Measurements from ENCODE around the gene ATP5IF1.

ATP5IF1 gene

GRCh38 chr1:28235755-28236655 lies at the start of gene ATP5IF1:
Gene ATP5IF1, plus strand, starts transcription at chr1:28236124. Its CDS starts 60 bp downstream, at chr1:28236184.
- peak; percentile 93 to 100 (median 99) for DNase-seq
- intact Hi-C loops (cut with DNase I), result no loop called here

DNA sequence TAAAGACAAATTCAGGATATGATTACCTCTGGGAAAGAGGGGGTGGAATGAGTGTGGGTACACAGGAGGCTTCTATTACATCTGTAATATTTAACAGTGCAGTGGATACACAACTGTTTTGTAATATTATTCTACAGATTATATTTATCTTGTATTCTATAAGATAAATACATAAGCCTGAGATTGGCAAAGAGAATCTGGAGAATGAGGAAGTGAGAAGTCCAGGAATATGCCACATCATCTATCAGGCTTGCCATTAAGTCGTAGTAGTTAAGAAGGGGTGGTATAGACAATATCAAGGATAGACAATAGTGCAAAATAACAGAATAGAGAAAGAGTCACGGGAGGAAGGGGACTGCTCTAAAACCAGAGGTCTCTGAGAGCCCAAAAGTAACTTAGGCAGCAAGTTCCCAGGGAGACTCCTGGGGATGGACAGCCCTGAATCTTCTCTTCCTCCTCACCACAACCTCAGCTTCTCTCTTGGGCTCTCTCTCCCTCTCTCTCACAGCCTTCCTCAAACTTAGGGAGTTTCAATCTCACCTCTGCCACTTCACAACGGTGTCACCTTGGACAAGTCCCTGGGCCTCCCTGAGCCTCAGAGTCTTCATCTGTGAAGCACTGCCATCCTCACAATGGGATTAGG lies 45.5 kb upstream of the ATP5IF1 start:
- intact Hi-C loops (cut with DNase I), result no loop called here
- peak in 1 of 42 donors; percentile 2 for DNase-seq

DNA sequence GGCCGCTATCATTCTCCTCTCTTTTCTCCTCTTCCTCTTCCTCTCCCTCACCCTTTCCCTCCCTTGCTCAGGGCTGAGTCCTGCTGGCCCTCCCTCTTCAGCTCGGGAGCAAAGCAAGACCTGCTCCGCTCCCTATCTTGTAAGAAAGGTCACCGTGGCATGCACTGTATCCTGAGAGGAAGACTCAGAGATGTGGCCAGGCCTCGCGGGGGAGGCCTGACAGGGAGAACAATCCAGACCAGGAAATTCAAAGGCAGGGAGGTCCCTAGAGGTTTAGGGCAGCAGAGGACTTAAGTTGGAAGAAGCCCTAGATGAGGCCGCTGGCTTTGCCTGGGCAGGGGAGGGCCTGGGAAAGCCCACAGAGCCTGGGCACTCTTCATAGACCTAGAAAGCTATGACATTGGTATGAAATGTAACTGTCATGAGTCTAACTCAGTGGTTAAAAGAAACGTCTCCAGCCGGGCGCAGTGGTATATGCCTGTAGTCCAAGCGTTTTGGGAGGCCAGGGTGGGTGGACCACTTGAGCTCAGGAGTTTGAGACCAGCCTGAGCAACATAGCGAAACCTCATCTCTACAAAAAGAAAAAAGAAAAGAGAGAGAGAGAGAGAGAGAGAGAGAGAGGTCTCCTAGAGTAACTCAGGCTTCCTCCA lies 44.8 kb upstream of the ATP5IF1 start:
- peak in 2 of 42 donors; percentile 7 to 24 for DNase-seq
- intact Hi-C loops (cut with DNase I), result no loop called here

- peak in 2 of 42 donors; percentile 4 to 16 for DNase-seq
- intact Hi-C loops (cut with DNase I), result no loop called here
Observed at GRCh38 chr1:28193701-28194161, 42.2 kb upstream of the ATP5IF1 start.

DNA sequence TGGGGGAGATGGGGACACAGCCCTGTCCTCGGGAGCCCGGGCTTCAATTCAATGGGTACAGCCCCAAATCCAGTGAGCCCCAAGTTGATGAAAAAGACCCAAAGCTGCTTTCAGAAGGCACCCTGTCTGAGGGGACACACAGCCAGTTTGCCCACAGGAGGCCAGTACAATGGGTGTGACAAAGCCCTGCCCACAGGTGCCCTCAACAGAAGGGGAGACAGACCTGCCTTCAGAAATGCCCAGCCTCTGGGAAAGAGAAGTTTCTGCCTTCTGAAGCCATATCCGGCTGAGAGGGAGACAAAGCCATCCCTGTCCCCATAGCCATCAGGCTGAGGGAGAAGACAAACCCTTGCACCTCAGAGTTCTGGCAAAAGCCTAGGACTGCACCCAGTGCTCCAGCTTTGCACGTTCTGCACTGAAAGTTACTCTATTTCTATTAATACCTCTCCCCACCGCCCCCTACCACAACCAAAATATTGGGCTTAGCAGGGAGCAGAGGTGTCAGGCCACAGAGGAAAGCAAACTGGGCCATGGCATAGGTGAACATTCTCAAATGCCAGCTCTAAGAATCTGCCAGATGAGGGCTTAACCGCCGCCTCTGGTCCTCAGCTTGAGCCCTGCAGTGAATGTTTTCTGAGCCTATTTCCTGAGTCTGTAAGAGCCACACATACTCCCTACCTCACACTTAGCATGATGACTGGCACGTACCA lies 41.4 kb upstream of the ATP5IF1 start:
- intact Hi-C loops (cut with DNase I), result no loop called here
- DNase-seq, result peak in 1 of 42 donors; percentile 21

- intact Hi-C loops (cut with DNase I), result no loop called here
- DNase-seq, result peak in 1 of 42 donors; percentile 23
Observed at GRCh38 chr1:28195780-28196179, 40.1 kb upstream of the ATP5IF1 start.

- DNase-seq, result peak in 1 of 42 donors; percentile 18
- intact Hi-C loops (cut with DNase I), result no loop called here
Observed at GRCh38 chr1:28196330-28196729, 39.6 kb upstream of the ATP5IF1 start.

GRCh38 chr1:28197682-28198415 lies 38.1 kb upstream of the ATP5IF1 start:
- peak in 1 of 42 donors; percentile 0 for DNase-seq
- intact Hi-C loops (cut with DNase I), result no loop called here

DNA sequence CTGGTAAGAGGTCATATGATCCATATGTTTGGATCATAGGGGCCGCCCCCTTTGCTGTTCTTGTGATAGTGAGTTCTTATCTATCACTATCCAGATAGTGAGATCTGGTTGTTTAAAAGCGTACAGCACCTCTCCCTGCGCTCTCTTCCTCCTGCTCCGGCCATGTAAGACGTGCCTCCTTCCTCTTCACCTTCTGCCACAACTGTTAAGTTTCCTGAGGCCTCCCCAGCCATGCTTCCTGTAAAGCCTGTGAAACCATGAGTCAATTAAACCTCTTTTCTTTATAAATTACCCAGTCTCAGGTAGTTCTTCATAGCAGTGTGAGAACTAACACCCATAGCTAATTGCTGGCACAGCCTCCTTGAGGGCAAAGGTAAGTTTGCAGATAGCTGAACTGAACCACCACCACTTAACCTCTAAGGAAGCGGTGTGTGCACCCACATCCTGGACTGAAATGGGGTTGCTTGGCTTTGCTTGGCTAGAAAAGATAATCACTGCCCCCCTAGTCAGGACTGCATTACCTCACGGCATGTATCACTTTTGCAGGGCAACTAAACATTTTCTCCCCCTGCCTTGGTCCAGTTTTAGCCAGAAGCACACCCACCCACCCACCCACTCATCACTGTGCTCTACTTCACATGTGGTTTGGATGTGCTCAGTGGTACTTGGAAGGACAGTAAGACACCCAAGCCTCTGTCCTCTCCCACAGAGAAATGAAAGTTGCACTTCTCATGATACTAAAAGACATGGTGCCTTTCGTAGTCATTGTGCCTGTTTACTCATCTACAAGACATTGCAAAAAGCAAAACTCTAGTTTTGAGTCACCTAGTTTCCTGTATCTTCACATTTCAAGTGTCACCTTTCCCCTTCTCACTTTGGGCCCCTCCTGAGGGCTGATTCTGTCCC lies 36.3 kb upstream of the ATP5IF1 start:
- intact Hi-C loops (cut with DNase I), result loop anchor here (10.0 kb wide), 1 partner anchor 345 kb away; no protein-coding TSS in a partner anchor
- peak in 1 of 42 donors; percentile 2 for DNase-seq

DNA sequence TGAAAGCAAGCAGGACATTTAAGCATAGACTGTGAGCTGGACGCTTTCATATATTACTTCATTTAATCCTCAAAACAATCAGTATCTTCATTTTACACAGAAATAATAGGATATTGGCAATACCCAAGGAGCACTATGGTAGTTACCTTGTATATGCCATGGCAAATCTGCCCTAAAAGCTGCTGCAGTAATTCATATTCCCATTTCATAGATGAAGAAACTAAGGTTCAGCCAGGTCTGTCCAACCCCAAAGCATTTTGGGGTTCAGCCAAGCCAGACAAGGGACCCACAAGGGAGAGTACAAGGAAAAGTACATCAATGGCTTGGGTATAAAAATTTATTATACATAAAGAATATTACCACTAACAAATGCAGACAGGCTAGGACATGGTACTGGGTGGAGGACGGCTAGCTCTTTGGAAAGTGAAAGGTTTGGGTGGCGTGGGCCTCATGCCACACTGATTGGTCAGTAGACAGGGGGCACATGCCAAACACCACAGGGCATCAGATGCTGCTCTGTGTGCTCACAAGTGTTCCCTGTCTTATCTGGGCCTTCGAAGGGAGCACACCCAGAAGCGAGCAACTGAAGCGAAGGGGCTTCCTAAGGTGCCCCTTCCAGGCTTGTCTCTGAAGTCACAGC lies 35.6 kb upstream of the ATP5IF1 start:
- intact Hi-C loops (cut with DNase I), result loop anchor here (10.0 kb wide), 1 partner anchor 346 kb away; no protein-coding TSS in a partner anchor

GRCh38 chr1:28205243-28205642 lies 30.7 kb upstream of the ATP5IF1 start:
- no peak for DNase-seq
- intact Hi-C loops (cut with DNase I), result loop anchor here (5.0 to 10.0 kb wide), 2 partner anchors 113 to 350 kb away; no protein-coding TSS in a partner anchor

More for the DNA sequence above, 35.6 kb upstream of the ATP5IF1 start:
- no peak for DNase-seq

GRCh38 chr1:28208818-28209441 lies 27.0 kb upstream of the ATP5IF1 start:
- intact Hi-C loops (cut with DNase I), result loop anchor here (5.0 to 10.0 kb wide), 2 partner anchors 117 to 354 kb away; no protein-coding TSS in a partner anchor
- peak; percentile 30 to 88 (median 74) for DNase-seq

GRCh38 chr1:28209700-28210099 lies 26.2 kb upstream of the ATP5IF1 start:
- DNase-seq, result no peak
- intact Hi-C loops (cut with DNase I), result loop anchor here (5.0 to 10.0 kb wide), 2 partner anchors 117 to 355 kb away; no protein-coding TSS in a partner anchor

DNA sequence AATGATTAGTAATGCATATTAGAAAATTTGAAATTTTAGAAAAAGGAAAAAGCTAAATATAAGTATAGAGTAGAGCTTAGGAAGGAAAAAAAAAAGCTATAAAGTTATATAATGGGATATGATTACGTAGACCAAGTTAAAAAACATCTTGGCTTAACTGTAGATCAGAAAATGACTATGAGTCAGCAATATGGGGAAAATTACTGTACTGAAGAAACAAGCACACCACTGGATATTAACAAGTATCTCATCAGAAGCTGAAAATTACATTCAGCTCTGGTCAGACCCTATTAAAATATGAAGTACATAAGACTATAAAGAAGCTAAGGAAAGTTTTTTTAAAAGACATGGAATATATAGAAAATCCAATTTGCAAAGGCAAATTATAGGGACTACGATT lies 22.6 kb upstream of the ATP5IF1 start:
- intact Hi-C loops (cut with DNase I), result no loop called here
- DNase-seq, result no peak

DNA sequence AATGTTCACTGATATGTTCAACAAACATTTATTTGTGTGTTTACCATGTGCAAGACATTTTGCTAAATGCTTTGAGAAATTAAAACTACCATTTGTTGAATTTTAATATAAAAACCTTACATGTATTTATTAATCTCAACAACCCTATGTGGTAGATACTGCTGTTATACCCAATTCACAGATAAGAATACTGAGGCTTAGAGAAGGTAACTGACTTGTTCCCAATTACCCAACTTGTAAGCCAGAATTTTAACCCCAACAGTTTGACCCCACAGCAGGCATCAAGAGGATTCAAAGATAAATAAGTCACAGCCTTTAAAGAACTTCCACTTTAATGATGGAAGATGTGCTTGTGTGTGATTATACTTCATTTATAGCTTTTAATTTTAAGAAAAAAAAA lies 6.8 kb upstream of the ATP5IF1 start:
- DNase-seq, result no peak
- intact Hi-C loops (cut with DNase I), result no loop called here

- intact Hi-C loops (cut with DNase I), result no loop called here
- no peak for DNase-seq
Observed at GRCh38 chr1:28229996-28230395, 5.9 kb upstream of the ATP5IF1 start.

All from head of caudate nucleus (tissue), 42 donors.